ENCODE measurements around the gene TIMM10.

The TIMM10 gene

DNA sequence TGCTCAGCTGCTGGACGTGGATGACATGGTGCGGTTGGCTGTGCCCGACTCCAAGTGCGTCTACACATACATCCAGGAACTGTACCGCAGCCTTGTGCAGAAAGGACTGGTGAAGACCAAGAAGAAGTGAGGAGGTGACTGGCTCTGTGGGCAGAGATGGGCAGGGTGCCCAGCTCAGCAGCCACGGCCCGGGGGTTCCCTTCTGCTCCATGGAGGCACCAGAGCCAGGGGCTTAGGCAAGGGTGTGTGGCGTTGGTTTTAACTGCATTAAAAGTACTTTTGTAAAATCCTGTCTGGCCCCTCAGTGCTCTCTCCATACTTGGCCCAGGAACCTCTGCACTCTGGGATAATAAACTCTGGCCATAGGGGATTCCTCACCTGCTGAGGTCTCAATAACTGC lies 19.4 kb upstream of the TIMM10 start:
- no peaks in the 10 kb centered on the region for H3K27me3 ChIP-seq (ENCODE audit: control insufficient read depth, low read length)
- no peaks in the 10 kb centered on the region for H4K20me1 ChIP-seq (ENCODE audit: control insufficient read depth, insufficient read depth, low read depth, low read length)
- H3K27ac ChIP-seq (ENCODE audit: low read depth, low read length) = no peak overlapping the region
- no peaks in the 10 kb centered on the region for H3K36me3 ChIP-seq (ENCODE audit: control insufficient read depth, low read length)
- H3F3A ChIP-seq (ENCODE audit: control insufficient read depth, insufficient read depth) = no peaks in the 10 kb centered on the region
- no peak for TF ChIP-seq EZH2phosphoT487 (IDR thresholded peaks at IDR 0.05; ENCODE audit: borderline replicate concordance, low read length)
- TF ChIP-seq, protein P1, sequence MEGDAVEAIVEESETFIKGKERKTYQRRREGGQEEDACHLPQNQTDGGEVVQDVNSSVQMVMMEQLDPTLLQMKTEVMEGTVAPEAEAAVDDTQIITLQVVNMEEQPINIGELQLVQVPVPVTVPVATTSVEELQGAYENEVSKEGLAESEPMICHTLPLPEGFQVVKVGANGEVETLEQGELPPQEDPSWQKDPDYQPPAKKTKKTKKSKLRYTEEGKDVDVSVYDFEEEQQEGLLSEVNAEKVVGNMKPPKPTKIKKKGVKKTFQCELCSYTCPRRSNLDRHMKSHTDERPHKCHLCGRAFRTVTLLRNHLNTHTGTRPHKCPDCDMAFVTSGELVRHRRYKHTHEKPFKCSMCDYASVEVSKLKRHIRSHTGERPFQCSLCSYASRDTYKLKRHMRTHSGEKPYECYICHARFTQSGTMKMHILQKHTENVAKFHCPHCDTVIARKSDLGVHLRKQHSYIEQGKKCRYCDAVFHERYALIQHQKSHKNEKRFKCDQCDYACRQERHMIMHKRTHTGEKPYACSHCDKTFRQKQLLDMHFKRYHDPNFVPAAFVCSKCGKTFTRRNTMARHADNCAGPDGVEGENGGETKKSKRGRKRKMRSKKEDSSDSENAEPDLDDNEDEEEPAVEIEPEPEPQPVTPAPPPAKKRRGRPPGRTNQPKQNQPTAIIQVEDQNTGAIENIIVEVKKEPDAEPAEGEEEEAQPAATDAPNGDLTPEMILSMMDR (IDR thresholded peaks at IDR 0.05; ENCODE audit: low read depth, low read length, poor library complexity, severe bottlenecking) = no peak
- peaks cover 3% of the 10 kb centered on the region for H3K4me1 ChIP-seq (ENCODE audit: control insufficient read depth, low read length)
- H3K79me2 ChIP-seq (ENCODE audit: control insufficient read depth, low read length) = no peaks in the 10 kb centered on the region
- H3K4me2 ChIP-seq (ENCODE audit: low read length) = no peak overlapping the region
- no peaks in the 10 kb centered on the region for H3K9me3 ChIP-seq (ENCODE audit: control insufficient read depth, insufficient read depth, low read length)
- no peaks in the 10 kb centered on the region for H3K9me2 ChIP-seq (replicated peaks; ENCODE audit: control insufficient read depth, low read length)
- H3K4me3 ChIP-seq (ENCODE audit: low read length) = no peak overlapping the region

DNA sequence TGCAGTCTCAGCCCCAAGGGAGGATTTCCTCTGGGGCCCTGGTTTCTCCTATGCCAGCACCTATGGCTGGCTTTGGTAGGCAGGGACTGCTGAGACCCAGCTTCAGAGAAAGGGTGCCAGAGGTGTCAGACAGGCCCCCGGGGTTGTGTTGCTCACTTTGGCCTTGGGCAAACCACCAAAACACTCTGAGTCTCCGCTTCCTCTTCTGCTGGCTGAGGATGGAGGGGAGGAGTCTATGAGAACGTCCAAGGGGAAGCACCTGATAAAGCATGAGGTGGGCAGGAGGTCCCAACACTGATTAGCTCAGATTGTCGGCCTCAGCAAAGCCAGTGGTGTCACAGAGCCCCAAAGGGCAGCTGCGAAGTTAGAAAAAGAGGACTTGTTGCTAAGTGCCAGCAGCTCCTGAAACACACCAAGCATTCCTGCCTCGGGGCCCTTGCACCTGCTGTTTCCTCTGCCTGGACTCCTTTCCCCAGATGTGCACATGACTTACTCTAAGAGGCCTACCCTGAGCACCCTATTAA lies 17.4 kb upstream of the TIMM10 start:
- peaks cover 3% of the 10 kb centered on the region for H3K4me1 ChIP-seq (ENCODE audit: control insufficient read depth, low read length)
- H3F3A ChIP-seq (ENCODE audit: control insufficient read depth, insufficient read depth) = no peaks in the 10 kb centered on the region
- no peak for TF ChIP-seq EZH2phosphoT487 (IDR thresholded peaks at IDR 0.05; ENCODE audit: borderline replicate concordance, low read length)
- TF ChIP-seq, protein P1 (IDR thresholded peaks at IDR 0.05; ENCODE audit: low read depth, low read length, poor library complexity, severe bottlenecking) = no peak
- no peak overlapping the region for H3K4me3 ChIP-seq (ENCODE audit: low read length)
- no peak overlapping the region for H3K27ac ChIP-seq (ENCODE audit: low read depth, low read length)
- no peaks in the 10 kb centered on the region for H3K9me3 ChIP-seq (ENCODE audit: control insufficient read depth, insufficient read depth, low read length)
- H3K9me2 ChIP-seq (replicated peaks; ENCODE audit: control insufficient read depth, low read length) = no peaks in the 10 kb centered on the region
- H3K36me3 ChIP-seq (ENCODE audit: control insufficient read depth, low read length) = no peaks in the 10 kb centered on the region
- no peaks in the 10 kb centered on the region for H3K27me3 ChIP-seq (ENCODE audit: control insufficient read depth, low read length)
- no peak overlapping the region for H3K4me2 ChIP-seq (ENCODE audit: low read length)
- H4K20me1 ChIP-seq (ENCODE audit: control insufficient read depth, insufficient read depth, low read depth, low read length) = no peaks in the 10 kb centered on the region
- no peaks in the 10 kb centered on the region for H3K79me2 ChIP-seq (ENCODE audit: control insufficient read depth, low read length)

DNA sequence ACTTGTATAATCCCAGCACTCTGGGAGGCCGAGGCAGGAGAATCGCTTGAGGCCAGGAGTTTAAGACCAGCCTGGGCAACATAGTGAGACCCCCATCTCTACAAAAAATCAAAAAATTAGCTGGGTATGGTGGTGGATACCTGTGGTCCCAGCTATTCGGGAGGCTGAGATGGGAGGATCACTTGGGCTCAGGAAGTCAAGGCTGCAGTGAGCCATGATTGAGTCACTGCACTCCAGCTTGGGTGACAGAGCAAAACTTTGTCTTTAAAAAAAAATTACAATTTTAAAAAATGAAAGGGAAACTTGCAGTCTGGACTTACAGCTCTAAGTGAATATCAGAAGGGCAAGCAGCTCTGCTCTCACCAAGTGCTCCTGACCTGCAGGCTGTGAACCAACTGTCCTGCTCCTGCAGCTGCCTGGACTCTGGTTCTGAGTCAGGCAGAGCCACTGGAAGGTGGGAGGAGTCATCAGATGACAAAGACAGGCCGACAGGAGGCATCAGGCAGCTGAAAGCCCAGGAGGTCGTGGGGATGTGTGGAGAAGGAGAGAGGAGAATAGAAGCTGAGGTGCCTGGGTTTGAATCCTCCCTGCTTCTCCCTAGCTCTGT lies 16.4 kb upstream of the TIMM10 start:
- Histone ChIP-seq H3K27ac (ENCODE audit: low read depth, low read length) (no peak overlapping the region), H3K4me2 (ENCODE audit: low read length) (no peak overlapping the region)

More for the DNA sequence above, 16.4 kb upstream of the TIMM10 start:
- no peaks in the 10 kb centered on the region for H3K36me3 ChIP-seq (ENCODE audit: control insufficient read depth, low read length)
- no peaks in the 10 kb centered on the region for H3K79me2 ChIP-seq (ENCODE audit: control insufficient read depth, low read length)
- H3K4me1 ChIP-seq (ENCODE audit: control insufficient read depth, low read length) = peaks cover 3% of the 10 kb centered on the region
- H3K27me3 ChIP-seq (ENCODE audit: control insufficient read depth, low read length) = no peaks in the 10 kb centered on the region
- no peaks in the 10 kb centered on the region for H3K9me2 ChIP-seq (replicated peaks; ENCODE audit: control insufficient read depth, low read length)
- no peaks in the 10 kb centered on the region for H3F3A ChIP-seq (ENCODE audit: control insufficient read depth, insufficient read depth)
- TF ChIP-seq, protein P1 (IDR thresholded peaks at IDR 0.05; ENCODE audit: low read depth, low read length, poor library complexity, severe bottlenecking) = no peak
- TF ChIP-seq EZH2phosphoT487 (IDR thresholded peaks at IDR 0.05; ENCODE audit: borderline replicate concordance, low read length) = no peak
- H3K4me3 ChIP-seq (ENCODE audit: low read length) = no peak overlapping the region
- no peaks in the 10 kb centered on the region for H3K9me3 ChIP-seq (ENCODE audit: control insufficient read depth, insufficient read depth, low read length)
- H4K20me1 ChIP-seq (ENCODE audit: control insufficient read depth, insufficient read depth, low read depth, low read length) = no peaks in the 10 kb centered on the region
